DOHH2 (cell line): Measurements from ENCODE around the gene ME3.

ENCODE experiments used
- H3F3A ChIP-seq: fragments of 200-600 bp; sonication (generic), shearing (Covaris generic); 2 replicates; pipeline ENCODE4 v1.6.0; 2016; ENCODE audit warnings: antibody characterized with exemption, mild to moderate bottlenecking; ENCODE audit not compliant: control insufficient read depth, insufficient read depth
- H3K27ac ChIP-seq: fragments of 200-600 bp; sonication (generic); 2 replicates; pipeline ENCODE4 v1.5.1; 2014; ENCODE audit warnings: low read depth, mild to moderate bottlenecking, low read length, moderate library complexity
- H3K27me3 ChIP-seq: fragments of 200-600 bp; sonication (generic); 2 replicates; pipeline ENCODE4 v1.6.1; 2014; ENCODE audit warnings: mild to moderate bottlenecking, low read length, mixed read lengths; ENCODE audit not compliant: control insufficient read depth
- H3K36me3 ChIP-seq: fragments of 200-600 bp; sonication (generic); 2 replicates; pipeline ENCODE4 v1.6.1; 2014; ENCODE audit warnings: mild to moderate bottlenecking, low read length, moderate library complexity, mixed read lengths; ENCODE audit not compliant: control insufficient read depth
- H3K4me1 ChIP-seq: fragments of 200-600 bp; sonication (generic); 2 replicates; pipeline ENCODE4 v1.6.1; 2014; ENCODE audit warnings: mild to moderate bottlenecking, low read length, mixed read lengths; ENCODE audit not compliant: control insufficient read depth
- H3K4me2 ChIP-seq: fragments of 200-600 bp; sonication (generic); 2 replicates; pipeline ENCODE4 v1.6.0; 2014; ENCODE audit warnings: mild to moderate bottlenecking, low read length, moderate library complexity
- H3K4me3 ChIP-seq: fragments of 200-600 bp; sonication (generic); 2 replicates; pipeline ENCODE4 v1.5.1; 2014; ENCODE audit warnings: mild to moderate bottlenecking, low read length, mixed read lengths
- H3K79me2 ChIP-seq: fragments of 200-600 bp; sonication (generic); 2 replicates; pipeline ENCODE4 v1.6.1; 2014; ENCODE audit warnings: mild to moderate bottlenecking, low read length, mixed read lengths; ENCODE audit not compliant: control insufficient read depth
- H3K9me2 ChIP-seq: fragments of 200-600 bp; sonication (generic); replicated peaks from 2 replicates; pipeline ENCODE4 v1.6.1; 2014; ENCODE audit warnings: mild to moderate bottlenecking, low read length, mixed read lengths; ENCODE audit not compliant: control insufficient read depth
- H3K9me3 ChIP-seq: fragments of 200-600 bp; sonication (generic); 2 replicates; pipeline ENCODE4 v1.6.1; 2014; ENCODE audit warnings: antibody characterized with exemption, low read length, mixed read lengths; ENCODE audit not compliant: control insufficient read depth, insufficient read depth
- H4K20me1 ChIP-seq: fragments of 200-600 bp; sonication (generic); 2 replicates; pipeline ENCODE4 v1.6.0; 2014; ENCODE audit warnings: low read depth, mild to moderate bottlenecking, antibody characterized with exemption, low read length, moderate library complexity; ENCODE audit not compliant: control insufficient read depth, insufficient read depth
- CTCF ChIP-seq: fragments of 200-600 bp; sonication (generic); IDR thresholded peaks from one replicate; pipeline ENCODE4 v1.5.1; 2014; ENCODE audit warnings: antibody characterized with exemption, mild to moderate bottlenecking, low read depth, low read length; ENCODE audit not compliant: poor library complexity, severe bottlenecking
- EZH2phosphoT487 ChIP-seq: fragments of 200-600 bp; sonication (generic); IDR thresholded peaks from 2 replicates; pipeline ENCODE4 v1.6.1; 2017; ENCODE audit warnings: borderline replicate concordance, mild to moderate bottlenecking, antibody characterized with exemption, low read length, moderate library complexity, mixed read lengths

Gene ME3

GRCh38 chr11:86574493-86575207 is 97.8 kb downstream of the ME3 start:
- no peaks in the 10 kb centered on the region for H3K9me3 ChIP-seq
- no peak overlapping the region for H3K4me3 ChIP-seq
- TF ChIP-seq CTCF (no peak), EZH2phosphoT487 (no peak)
- no peaks in the 10 kb centered on the region for H3K9me2 ChIP-seq
- H3F3A ChIP-seq, result no peaks in the 10 kb centered on the region
- no peaks in the 10 kb centered on the region for H3K79me2 ChIP-seq
- H3K36me3 ChIP-seq, result no peaks in the 10 kb centered on the region
- H4K20me1 ChIP-seq, result no peaks in the 10 kb centered on the region
- no peak overlapping the region for H3K27ac ChIP-seq
- H3K27me3 ChIP-seq, result no peaks in the 10 kb centered on the region
- H3K4me1 ChIP-seq, result no peaks in the 10 kb centered on the region
- no peak overlapping the region for H3K4me2 ChIP-seq

- Histone ChIP-seq H3K4me2 (no peak overlapping the region), H3K79me2 (no peaks in the 10 kb centered on the region), H3K27ac (no peak overlapping the region), H3K4me1 (no peaks in the 10 kb centered on the region), H3K27me3 (no peaks in the 10 kb centered on the region), H3K9me2 (no peaks in the 10 kb centered on the region), H3K9me3 (no peaks in the 10 kb centered on the region), H3K4me3 (no peak overlapping the region), H3K36me3 (no peaks in the 10 kb centered on the region), H3F3A (no peaks in the 10 kb centered on the region), H4K20me1 (no peaks in the 10 kb centered on the region)
- TF ChIP-seq EZH2phosphoT487 (no peak), CTCF (peak; percentile 14)
These were observed 101.0 kb downstream of the ME3 start for GRCh38 chr11:86571273-86571948.

- Histone ChIP-seq H3K27ac (no peak overlapping the region), H3K9me3 (no peaks in the 10 kb centered on the region), H3K4me1 (no peaks in the 10 kb centered on the region), H3K36me3 (no peaks in the 10 kb centered on the region), H3F3A (no peaks in the 10 kb centered on the region), H3K4me3 (no peak overlapping the region), H3K79me2 (no peaks in the 10 kb centered on the region), H3K27me3 (no peaks in the 10 kb centered on the region), H3K9me2 (no peaks in the 10 kb centered on the region), H3K4me2 (no peak overlapping the region), H4K20me1 (no peaks in the 10 kb centered on the region)
- TF ChIP-seq EZH2phosphoT487 (no peak), CTCF (no peak)
These were observed 102.0 kb downstream of the ME3 start for GRCh38 chr11:86570451-86570850.
